OCI-LY3 (cell line): ENCODE measurements around the gene KCNJ11.

Source experiments
- CTCF ChIP-seq: fragments of 200-600, 300-600 bp; sonication (generic); IDR thresholded peaks from 2 replicates; pipeline ENCODE4 v1.5.1; 2014; ENCODE audit warnings: antibody characterized with exemption, low read length, low read depth
- EZH2phosphoT487 ChIP-seq: fragments of 200-600 bp; shearing (Covaris generic); IDR thresholded peaks from 2 replicates; pipeline ENCODE4 v1.6.1; 2018; ENCODE audit warnings: antibody characterized with exemption, mixed run types, low read depth

GRCh38 chr11:17395978-17396377 lies 7.5 kb upstream of the KCNJ11 start:
- TF ChIP-seq CTCF, result no peak
- no peak for TF ChIP-seq EZH2phosphoT487
